Bronchial epithelial cell (primary cell): ENCODE data around the gene CHKB. TPM values are rescaled to one million over a fixed set of nuclear protein-coding genes. Genes with fewer than 3 reads are reported as not detected.
"Not testable (repeated sequence)": the region's sequence is repeated elsewhere in the genome, so short reads cannot be mapped to it uniquely, and the experiment has no call there.

Source experiments
- DNase-seq: peaks from one replicate; pipeline ENCODE4 v3.0.0-alpha.2; 2010; ENCODE audit warnings: low read depth
- FAIRE-seq: peaks from 2 replicates; lab custom pipeline; 2011; peaks lifted over from hg19 to GRCh38; lab: Jason Lieb, UNC
- H3K27me3 ChIP-seq: 2 replicates; pipeline ENCODE4 v1.5.1; 2011; ENCODE audit warnings: low read length; ENCODE audit not compliant: control insufficient read depth, insufficient read depth
- H3K36me3 ChIP-seq: 2 replicates; pipeline ENCODE4 v1.5.1; 2011; ENCODE audit warnings: low read length; ENCODE audit not compliant: control insufficient read depth, insufficient read depth
- H3K4me3 ChIP-seq: 2 replicates; pipeline ENCODE4 v1.5.1; 2011; ENCODE audit warnings: mild to moderate bottlenecking, low read depth, low read length, control low read depth
- CTCF ChIP-seq: IDR thresholded peaks from 2 replicates; pipeline ENCODE4 v1.5.1; 2011; ENCODE audit warnings: mild to moderate bottlenecking, moderate library complexity, low read length, control low read depth, inconsistent platforms; ENCODE audit not compliant: insufficient read depth, severe bottlenecking
- total RNA-seq: library from RNA; depleted of rRNA; stranded (reverse); fragments of >200 nt; gene quantifications from 2 replicates; pipeline ENCODE4 v1.2.1, GENCODE V29; 2014

Gene CHKB
- total RNA-seq, 1 donor from 2014 or later, result 27.6 TPM

GRCh38 chr22:50610041-50610451 lies 27.4 kb upstream of the CHKB start:
- FAIRE-seq, result no peak
- H3K27me3 ChIP-seq, result peaks cover 2% of the 10 kb centered on the region

DNA sequence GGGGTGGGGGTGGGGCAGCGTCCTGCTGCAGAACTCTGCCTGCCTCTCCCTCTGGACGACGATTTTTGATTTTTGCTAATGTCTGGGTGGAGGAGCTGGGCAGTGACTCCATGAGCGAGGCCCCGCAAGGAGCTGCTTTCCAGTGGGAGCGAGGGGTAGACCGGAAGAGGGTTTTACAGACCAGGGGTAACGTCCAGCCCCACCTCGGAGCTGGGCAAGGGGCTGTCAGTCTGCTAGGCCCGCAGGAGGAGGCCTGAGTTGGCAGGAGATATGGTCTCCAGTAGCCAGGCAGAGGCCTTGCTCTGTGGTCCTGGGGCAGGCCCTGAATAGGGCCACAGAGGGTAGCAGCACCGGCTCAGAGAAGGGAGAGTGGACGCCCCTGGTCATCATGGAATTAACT lies 26.9 kb upstream of the CHKB start:
- Histone ChIP-seq H3K4me3 (no peak overlapping the region), H3K36me3 (no peaks in the 10 kb centered on the region), H3K27me3 (peaks cover 2% of the 10 kb centered on the region)
- DNase-seq (no peak), FAIRE-seq (no peak)
- no peak for TF ChIP-seq CTCF

More at GRCh38 chr22:50610041-50610451, 27.4 kb upstream of the CHKB start:
- Histone ChIP-seq H3K4me3 (no peak overlapping the region), H3K36me3 (no peaks in the 10 kb centered on the region)
- TF ChIP-seq CTCF, result no peak
- DNase-seq, result no peak

GRCh38 chr22:50608996-50609395 lies 26.3 kb upstream of the CHKB start:
- H3K27me3 ChIP-seq, result peaks cover 2% of the 10 kb centered on the region
- DNase-seq (no peak), FAIRE-seq (no peak)
- TF ChIP-seq CTCF, result no peak
- no peaks in the 10 kb centered on the region for H3K36me3 ChIP-seq
- H3K4me3 ChIP-seq, result no peak overlapping the region

DNA sequence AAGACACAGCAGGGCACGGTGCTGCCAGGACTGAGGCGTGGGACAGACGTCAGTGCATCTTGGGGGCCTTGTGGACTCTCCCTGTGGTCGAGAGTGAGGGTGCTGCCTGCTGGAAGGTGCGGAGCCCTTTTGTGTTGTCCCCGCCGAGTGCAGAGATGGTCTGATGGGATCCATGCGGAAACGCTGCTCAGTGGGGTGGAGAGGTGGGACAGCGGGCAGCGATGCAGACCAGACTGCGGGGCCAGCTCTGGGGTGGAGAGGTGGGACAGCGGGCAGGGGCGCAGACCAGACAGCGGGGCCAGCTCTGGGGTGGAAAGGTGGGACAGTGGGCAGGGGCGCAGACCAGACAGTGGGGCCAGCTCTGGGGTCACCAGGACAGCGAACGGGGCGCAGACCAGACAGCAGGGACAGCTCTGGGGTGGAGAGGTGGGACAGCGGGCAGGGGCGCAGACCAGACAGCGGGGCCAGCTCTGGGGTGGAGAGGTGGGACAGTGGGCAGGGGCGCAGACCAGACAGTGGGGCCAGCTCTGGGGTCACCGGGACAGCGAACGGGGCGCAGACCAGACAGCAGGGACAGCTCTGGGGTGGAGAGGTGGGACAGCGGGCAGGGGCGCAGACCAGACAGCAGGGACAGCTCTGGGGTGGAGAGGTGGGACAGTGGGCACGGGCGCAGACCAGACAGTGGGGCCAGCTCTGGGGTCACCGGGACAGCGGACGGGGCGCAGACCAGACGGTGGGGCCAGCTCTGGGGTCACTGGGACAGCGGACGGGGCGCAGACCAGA lies 25.6 kb upstream of the CHKB start:
- not testable (repeated sequence) for H3K27me3 ChIP-seq, H3K36me3 ChIP-seq, H3K4me3 ChIP-seq, DNase-seq, FAIRE-seq

GRCh38 chr22:50607659-50608020 lies 25.0 kb upstream of the CHKB start:
- no peak for FAIRE-seq
- no peak overlapping the region for H3K4me3 ChIP-seq
- TF ChIP-seq CTCF, result no peak
- H3K36me3 ChIP-seq, result no peaks in the 10 kb centered on the region
- H3K27me3 ChIP-seq, result peaks cover 10% of the 10 kb centered on the region
- no peak for DNase-seq

- Histone ChIP-seq H3K4me3 (no peak overlapping the region), H3K36me3 (no peaks in the 10 kb centered on the region), H3K27me3 (peaks cover 10% of the 10 kb centered on the region)
- DNase-seq (no peak), FAIRE-seq (peak; percentile 18)
- TF ChIP-seq CTCF, result no peak
These were observed 24.5 kb upstream of the CHKB start for GRCh38 chr22:50606946-50607658.
